Measurements from ENCODE around the gene TMEM229A.
A peak's percentile ranks its signal among the peaks of the same experiment; 100 is the strongest.
"Not testable (repeated sequence)": the region's sequence is repeated elsewhere in the genome, so short reads cannot be mapped to it uniquely, and the experiment has no call there.

TMEM229A gene

GRCh38 chr7:124031919-124032318, 948 bp downstream of the TMEM229A start:
- DNase-seq: no peak

GRCh38 chr7:124031406-124031805, 1.5 kb downstream of the TMEM229A start:
- DNase-seq: no peak

- DNase-seq: no peak
Observed at GRCh38 chr7:124030964-124031363, 1.9 kb downstream of the TMEM229A start.

- peak; percentile 13 for DNase-seq
Observed at GRCh38 chr7:124029396-124030188, 3.3 kb downstream of the TMEM229A start.

- no peak for DNase-seq
Observed at GRCh38 chr7:124027236-124027635, 5.6 kb downstream of the TMEM229A start.

- not testable (repeated sequence) for DNase-seq
Observed at GRCh38 chr7:124024329-124024728, 8.5 kb downstream of the TMEM229A start.

- DNase-seq: no peak
Observed at GRCh38 chr7:124022551-124022950, 10.3 kb downstream of the TMEM229A start.

- DNase-seq: no peak
Observed at GRCh38 chr7:124020060-124020459, 12.8 kb downstream of the TMEM229A start.

GRCh38 chr7:124013306-124013705, 19.6 kb downstream of the TMEM229A start:
- DNase-seq: no peak

GRCh38 chr7:124012864-124013263, 20.0 kb downstream of the TMEM229A start:
- DNase-seq: no peak

- no peak for DNase-seq
Observed at GRCh38 chr7:124009321-124009720, 23.5 kb downstream of the TMEM229A start.

GRCh38 chr7:124008296-124008695, 24.6 kb downstream of the TMEM229A start:
- DNase-seq: not testable (repeated sequence)

- DNase-seq: no peak
Observed at GRCh38 chr7:123999703-124000102, 33.2 kb downstream of the TMEM229A start.

GRCh38 chr7:123998921-123999320, 33.9 kb downstream of the TMEM229A start:
- no peak for DNase-seq

GRCh38 chr7:123996327-123996625, 36.6 kb downstream of the TMEM229A start:
- DNase-seq: no peak

- DNase-seq: no peak
Observed at GRCh38 chr7:123995617-123996326, 37.1 kb downstream of the TMEM229A start.

- DNase-seq: no peak
Observed at GRCh38 chr7:123994449-123994848, 38.4 kb downstream of the TMEM229A start.

- DNase-seq: no peak
Observed at GRCh38 chr7:123993996-123994395, 38.9 kb downstream of the TMEM229A start.

- no peak for DNase-seq
Observed at GRCh38 chr7:123992913-123993518, 39.9 kb downstream of the TMEM229A start.

GRCh38 chr7:123987445-123987844, 45.4 kb downstream of the TMEM229A start:
- no peak for DNase-seq
